GM19455 (cell line): ENCODE results near the gene BBS9.
A peak's percentile ranks its signal among the peaks of the same experiment; 100 is the strongest.
"Not testable (repeated sequence)": the region's sequence is repeated elsewhere in the genome, so short reads cannot be mapped to it uniquely, and the experiment has no call there.

ENCODE experiments used
- ATAC-seq: cut with Tn5 transposase; IDR thresholded peaks from one replicate; pipeline ENCODE4 v1.9.1; 2021; ENCODE audit not compliant: unreplicated experiment

BBS9 gene

DNA sequence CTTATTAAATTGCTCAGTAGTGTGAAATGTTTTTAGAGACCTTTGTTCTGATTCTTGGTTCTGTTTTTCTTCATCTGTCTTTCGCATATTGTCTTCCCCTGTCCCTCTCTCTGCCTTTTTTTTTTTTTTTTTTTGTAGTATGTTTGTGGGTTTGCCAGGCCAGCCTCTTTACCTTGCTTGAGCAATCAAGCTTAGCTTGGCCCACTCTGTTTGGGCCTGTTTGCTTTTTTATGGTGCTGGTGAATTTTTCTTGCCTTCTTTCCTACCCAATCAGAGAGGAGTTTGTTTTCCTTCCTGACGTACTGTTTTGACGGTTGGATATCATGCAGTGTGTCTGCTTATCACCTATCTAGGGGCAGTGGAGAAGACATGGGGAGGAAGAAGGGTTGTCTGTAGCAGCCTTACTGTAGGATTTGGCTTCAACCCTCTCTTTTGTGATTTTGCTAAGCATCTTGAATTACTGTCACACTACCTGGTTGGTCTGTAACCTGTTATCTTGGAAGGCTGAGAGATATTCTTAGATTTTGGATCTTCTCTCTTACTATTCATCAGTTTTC is 64.0 kb downstream of the BBS9 start:
- ATAC-seq = no peak

DNA sequence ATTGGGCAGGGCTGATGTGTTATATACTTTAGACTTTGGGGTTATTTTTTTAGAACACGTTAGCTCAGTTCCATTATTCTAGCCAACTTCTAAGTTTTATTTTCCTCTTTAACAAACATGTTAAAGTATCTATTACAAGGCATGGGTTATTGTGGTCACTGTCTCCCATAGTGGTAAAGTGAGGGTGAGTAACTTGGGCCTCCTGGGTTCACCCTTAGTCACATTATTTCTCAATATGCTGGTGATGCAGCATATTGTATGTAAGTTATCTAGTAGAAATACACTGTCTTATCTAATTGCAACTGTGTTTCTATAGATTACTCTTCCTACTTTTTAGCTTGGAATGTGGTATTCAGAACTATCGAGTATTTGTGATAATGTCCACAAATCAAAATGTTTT is 65.9 kb downstream of the BBS9 start:
- no peak for ATAC-seq

DNA sequence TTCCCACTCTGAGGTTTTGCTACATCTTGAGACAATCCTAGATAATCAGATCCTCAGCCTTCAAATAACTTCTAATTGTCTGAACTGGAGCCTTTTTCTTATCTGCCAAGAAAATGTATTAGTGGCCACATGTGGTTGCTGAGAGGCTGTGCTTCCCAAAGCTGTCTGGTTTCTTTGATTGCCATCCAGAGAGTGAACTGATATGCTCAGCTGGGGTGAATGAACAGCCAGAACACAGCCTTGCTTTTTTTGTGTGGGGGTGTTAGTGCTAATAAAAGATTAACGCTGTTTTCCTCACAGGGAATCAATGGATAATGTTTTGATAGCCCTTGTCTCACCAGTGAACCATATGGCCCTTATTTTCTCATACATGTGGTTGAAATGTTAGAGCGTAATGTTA is 66.9 kb downstream of the BBS9 start:
- no peak for ATAC-seq

DNA sequence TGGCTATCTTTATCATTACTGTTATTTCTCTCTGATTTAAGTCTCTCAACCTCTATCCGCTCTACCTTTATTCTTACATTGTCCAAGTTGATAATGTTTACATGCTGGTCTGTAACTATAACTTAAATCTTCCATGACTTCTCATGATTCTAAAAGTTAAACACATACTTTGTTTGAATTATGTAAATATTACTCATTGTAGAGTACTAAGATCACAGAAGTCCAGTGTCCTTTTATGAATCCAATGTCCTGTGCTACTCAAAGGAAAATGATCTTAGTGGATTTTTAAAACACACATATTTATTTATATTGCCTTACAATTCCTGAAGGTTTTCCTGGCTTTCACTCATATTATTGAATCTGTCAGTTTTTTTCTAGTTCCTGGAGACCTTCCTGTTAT is 70.9 kb downstream of the BBS9 start:
- no peak for ATAC-seq

DNA sequence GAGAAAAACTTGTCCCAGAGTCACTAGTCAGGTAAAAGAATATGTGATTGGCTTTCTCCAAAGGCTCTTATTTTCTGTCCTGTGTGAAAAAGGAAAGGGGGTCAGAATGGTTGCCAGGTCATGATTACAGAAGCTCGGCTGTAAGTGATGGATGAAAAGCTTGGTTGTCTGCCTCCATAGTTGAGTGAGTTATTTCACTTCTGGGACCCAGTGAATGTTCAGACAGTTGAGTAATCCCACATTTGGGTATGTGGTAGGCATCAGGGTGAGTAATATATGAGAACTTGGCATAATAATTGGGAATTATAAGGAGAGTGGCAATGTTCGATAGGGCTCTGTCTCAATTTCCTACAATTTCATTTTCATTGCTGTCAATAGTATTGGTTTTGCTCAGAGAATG is 72.5 kb downstream of the BBS9 start:
- ATAC-seq = no peak

DNA sequence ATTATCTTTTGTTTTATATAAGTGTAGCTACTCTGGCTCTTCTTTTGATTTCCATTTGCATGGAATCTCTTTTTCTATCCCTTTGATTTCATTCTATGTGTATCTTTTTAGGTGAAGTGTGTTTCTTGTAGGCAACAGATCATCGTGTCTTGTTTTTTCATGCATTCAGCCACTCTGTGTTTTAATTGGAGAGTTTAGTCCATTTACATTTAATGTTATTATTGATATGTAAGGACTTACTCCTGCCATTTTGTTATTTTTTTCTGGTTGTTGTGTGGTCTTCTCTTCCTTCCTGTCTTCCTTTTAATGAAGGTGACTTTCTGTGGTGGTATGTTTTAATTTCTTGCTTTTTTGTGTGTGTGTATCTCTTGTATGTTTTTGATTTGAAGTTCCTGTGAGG is 81.6 kb downstream of the BBS9 start:
- ATAC-seq = no peak

DNA sequence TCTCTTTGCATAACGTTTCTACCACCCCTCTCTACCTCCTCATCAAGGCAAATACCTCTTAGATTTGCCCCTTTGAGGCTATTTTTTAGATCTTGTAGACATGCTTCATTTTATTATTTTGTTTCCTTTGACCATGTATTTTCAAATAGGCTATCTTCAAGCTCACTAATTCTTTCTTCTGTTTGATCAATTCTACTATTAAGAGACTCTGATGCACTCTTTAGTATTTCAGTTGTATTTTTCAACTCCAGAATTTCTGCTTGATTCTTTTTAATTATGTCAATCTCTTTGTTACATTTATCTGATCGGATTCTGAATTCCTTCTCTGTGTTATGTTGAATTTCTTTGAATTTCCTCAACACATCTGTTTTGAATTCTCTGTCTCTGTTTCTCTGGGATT is 82.8 kb downstream of the BBS9 start:
- ATAC-seq = no peak

DNA sequence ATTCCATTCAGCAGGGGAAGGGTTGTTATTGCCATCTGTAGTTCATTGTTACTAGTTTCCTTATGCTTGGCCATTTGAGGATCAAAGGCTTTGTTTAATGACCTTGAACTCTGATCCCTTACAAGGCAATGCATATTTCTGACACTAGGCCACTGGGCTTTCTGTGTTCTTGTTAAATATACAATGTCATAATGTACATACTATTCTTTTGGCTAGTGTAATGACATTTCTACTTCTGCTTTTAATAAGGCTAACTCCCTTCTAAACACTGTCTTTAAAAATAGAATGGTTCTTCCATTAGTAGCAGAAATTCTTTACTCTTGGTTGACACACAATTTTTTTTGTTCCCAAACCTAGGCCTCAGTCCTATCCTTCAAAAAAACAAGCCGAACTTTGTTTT is 86.6 kb downstream of the BBS9 start:
- ATAC-seq = no peak

DNA sequence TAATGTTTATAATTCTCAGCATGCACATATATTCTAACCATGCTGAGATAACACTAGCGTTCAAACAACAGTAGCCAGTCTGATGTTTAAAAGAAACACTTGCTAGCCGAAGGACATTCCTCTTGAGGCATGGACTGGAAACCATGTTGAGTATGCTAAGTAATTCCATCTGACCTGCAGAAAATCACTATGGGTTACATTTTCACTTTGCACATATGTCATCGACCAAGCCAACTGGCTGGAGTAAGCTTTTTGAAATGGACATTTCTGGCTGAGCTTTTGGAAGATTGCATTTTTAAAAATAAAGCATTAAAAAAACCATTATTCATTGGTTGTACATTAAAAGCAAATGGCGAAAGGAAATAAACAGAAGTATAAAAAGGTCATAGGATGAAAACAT is 88.2 kb downstream of the BBS9 start:
- no peak for ATAC-seq

DNA sequence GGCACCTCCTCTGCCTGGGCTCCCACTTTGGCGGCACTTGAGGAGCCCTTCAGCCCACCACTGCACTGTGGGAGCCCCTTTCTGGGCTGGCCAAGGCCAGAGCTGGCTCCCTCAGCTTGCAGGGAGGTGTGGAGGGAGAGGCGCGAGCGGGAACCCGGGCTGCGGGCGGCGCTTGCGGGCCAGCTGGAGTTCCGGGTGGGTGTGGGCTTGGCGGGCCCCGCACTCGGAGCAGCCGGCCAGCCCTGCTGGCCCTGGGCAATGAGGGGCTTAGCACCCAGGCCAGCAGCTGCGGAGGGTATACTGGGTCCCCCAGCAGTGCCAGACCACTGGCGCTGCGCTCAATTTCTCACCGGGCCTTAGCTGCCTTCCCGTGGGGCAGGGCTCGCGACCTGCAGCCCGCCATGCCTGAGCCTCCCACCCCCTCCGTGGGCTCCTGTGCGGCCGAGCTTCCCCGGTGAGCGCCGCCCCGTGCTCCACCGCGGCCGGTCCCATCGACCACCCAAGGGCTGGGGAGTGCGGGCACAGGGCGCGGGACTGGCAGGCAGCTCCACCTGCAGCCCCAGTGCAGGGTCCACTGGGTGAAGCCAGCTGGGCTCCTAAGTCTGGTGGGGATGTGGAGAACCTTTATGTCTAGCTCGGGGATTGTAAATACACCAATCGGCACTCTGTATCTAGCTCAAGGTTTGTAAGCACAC is 89.6 kb downstream of the BBS9 start:
- ATAC-seq = not testable (repeated sequence)

DNA sequence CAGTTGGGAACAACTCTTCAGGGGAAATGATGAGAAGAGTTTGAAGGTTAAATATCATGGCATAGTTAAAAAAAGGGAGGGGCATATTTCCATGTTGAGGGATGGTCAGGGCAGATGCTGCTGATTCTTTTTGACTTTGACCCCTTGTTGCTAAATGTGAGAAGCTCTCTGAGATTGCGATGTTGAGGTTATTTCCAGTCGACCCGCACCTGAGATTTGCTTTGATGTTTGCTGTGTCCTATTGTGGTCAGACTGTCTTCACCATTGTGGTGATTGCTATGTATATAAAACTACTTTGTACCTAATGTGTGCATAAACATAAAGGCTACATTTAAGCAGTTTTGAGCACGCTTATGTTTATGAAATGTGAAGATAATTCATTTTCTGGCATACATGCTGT is 90.9 kb downstream of the BBS9 start:
- no peak for ATAC-seq

DNA sequence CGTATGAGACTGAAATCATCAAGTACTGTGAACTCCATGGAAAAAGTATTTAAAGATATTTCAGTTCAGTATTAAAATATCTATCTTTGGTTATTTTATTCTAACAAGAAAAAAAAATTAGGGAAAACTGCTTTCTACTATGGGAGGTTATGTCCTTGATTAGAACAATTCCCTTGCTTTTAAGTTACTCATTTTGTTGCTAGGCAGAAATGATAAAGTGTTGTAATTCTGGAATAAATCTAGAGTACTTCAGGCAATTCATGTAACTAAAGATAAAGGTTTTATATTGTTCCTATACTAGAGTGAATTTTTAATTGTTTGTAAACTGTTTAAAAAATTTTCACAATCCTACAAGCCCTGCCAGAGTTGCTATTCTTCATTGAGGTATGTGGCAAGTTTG is 92.0 kb downstream of the BBS9 start:
- ATAC-seq = no peak

DNA sequence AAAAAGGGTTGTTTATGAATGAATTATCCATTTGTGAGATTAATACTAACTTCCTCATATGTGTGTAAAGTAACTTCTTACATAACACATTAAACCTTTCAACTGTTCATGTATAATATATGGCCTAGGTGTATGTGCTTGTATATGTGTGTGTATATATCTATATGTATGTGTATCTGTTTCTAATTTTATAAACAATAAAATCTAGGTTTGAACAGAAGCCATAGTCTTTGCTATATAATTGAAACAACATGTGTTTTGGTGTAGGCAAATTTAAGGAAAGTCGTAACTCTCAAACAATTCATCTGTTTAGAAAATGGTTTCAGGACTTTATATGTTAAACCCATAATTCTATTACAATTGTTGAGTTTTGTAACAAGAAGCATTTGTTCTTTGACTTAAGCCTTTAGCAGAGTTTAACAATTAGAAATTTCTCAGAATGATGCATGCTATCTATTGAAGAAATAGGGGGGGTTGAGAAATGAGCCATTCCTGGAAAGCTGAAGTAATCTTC is 103.3 kb downstream of the BBS9 start:
- ATAC-seq = no peak

DNA sequence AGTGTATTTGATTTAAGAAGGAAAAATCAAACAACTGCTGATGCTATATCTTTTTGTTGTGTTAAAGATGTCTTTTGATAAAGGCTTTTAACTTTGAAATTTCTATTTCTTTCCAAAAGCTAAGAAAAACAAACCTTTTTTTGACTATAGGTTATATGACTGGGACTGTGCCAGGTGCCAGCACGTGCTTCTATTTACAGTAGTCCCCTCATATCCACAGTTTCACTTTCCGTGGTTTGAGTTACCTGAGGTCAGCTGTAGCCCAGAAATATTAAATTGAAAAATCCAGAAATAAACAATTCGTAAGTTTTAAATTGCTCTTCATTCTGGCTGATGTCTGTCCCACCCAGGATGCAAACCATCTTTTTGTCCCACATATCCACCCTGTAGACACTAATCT is 104.3 kb downstream of the BBS9 start:
- ATAC-seq = no peak

DNA sequence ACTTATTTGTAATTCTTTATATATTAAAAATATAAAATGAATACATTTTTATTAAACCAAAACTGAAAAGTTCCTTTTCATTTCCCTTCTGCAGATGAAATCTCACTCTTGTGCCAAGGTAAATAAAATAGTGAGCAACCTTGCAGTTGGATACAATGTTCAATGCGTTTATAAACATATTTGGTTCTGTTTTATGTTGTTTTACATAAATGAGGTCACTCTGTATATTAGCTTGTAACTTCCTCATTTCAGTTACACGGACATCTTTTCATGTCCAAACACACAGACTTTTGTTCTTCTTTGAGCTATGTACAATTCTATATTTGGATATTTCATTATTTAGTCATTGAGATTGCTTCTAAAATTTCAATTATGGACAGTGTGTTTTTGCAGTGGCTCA is 107.7 kb downstream of the BBS9 start:
- ATAC-seq = no peak

DNA sequence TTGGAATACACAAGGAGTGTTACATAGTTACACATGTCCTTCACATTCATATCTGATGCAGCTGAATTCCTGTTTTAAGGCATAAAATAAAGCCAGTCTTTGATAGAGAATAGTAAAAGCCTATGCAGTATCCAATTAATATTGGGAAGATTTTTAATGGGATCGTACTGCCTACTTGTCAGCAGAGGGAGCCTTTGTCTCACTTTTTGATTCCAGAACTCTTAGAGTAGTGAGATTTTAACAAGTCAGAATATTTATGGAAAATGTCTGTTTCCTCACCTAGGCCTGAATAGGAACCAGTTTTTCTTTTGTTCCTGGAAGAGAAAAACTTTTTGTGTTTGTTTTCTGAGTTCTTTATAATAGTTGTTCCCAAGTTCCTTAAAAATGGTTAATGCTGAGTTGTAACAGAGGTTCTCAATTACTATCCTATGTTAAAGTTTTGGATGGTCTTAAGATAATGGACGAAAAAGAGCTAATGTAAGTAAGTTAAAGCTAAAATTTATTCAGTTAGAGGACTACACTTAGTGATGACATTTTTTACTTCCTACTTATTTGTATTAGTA is 114.0 kb downstream of the BBS9 start:
- ATAC-seq = no peak

DNA sequence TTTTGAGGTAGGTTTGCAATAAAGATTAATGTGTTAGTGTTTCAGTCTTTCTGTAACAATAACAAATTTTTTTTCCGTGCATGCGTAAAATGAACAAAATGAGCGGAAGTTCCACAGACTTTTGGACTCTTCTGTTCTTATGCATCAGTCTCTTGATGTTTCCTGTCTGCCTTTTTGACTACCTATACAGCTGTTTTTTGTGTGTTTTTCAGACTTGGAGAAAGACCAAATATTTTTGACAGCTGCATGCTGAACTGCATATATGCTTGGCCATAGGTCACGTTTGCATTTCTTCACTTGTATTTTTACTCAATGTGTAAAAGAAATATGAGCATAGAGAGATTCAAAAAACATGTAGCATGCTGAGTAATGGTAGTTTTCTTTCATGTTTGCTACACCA is 119.3 kb downstream of the BBS9 start:
- no peak for ATAC-seq

DNA sequence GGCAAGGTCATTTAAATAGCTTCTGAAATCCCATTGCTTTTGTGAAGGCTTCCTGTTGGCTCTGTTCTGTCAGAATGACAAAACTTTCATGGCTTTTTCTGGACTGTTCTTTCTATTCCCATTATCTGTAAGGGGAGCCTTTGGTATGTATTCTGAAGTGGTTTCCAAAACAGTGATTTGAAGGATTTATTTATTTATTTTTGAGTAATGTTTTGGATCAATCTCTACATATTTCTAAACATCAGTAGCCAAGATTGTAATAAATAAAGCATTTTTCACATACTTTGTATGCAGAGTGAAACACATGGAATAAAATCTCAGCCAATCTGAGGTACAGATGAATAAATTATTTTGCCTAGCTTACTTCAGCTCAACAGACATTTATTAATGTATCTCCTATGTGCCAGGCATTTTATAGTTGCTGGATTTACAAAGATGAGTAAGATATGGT is 121.1 kb downstream of the BBS9 start:
- no peak for ATAC-seq

DNA sequence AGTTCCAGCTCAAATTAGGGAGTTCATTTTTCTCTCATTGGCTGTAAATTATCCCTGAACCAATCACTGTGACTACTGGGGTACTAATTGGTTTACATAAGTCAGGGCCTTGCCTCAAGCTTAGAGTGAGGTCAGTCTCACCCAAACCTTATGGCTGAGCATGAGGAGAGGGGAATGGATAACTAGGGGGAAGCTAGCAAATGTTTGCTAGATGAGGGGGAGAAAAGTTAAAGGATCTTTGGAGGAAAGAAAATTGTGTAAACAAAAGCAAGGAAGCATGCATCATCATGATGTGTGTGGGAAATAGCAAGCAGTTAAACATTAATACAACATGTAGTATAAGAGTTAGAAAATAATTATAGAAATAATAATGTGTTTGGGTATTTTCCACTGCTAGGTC is 121.9 kb downstream of the BBS9 start:
- no peak for ATAC-seq

DNA sequence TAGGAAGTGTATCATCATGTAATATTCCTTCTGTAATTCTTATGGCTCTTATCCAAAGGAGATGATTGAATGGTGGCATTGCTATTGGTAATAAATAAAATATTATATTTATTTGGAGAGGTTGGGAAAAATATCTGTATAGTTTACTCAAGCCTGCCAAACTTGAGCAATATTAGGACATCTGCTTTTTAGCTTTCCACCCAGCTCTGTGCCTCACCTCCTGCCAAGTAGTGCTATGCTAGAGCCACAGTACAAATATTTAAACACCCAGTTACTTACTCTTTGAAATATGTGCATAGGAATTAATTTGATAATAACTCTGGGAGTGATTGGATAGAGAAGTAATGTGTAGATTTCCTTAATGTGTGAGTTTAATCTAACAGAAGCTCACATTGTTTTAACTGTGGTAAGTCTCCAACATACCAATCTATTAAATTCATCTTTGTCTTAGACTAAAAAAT is 129.2 kb downstream of the BBS9 start:
- ATAC-seq = no peak

DNA sequence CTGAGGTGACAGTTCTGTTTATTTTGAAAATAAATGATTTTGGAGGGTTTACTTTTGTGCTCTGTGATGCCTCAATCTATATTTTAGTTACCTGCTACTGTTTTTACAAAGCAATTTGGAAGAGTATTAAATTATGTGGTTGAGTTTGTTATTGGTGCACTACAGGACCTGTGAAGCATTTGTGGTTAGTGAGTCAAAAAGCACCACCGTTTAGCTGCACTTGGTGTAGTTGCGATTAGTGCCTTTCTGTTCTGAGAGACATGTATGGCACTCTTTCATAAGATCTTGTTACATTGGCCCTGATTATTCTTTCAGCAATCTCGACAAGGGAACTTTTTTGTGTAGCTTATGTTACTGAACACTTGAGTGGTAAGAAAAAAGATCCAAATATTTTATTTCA is 132.2 kb downstream of the BBS9 start:
- peak; percentile 84 for ATAC-seq

DNA sequence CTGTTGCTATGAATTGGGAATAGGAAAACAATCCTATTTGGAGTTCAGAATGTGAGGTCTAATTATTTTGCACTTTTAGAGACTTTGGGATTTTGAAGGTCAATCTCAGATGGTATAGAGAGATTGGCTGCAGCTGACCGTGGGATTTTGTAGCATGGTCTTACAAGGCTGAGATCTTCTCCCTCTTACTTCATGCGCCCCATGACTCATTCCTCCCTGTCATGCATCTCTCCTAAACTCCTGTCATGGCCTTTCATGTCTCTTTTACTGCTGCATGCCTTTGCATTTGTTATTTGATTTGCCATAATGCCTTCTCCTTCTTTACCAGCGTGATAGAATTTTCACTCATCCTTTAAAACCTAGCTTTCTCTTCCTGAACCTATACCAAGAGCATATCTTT is 133.1 kb downstream of the BBS9 start:
- no peak for ATAC-seq
